Measurements from ENCODE around the gene KCNT1.

DNA sequence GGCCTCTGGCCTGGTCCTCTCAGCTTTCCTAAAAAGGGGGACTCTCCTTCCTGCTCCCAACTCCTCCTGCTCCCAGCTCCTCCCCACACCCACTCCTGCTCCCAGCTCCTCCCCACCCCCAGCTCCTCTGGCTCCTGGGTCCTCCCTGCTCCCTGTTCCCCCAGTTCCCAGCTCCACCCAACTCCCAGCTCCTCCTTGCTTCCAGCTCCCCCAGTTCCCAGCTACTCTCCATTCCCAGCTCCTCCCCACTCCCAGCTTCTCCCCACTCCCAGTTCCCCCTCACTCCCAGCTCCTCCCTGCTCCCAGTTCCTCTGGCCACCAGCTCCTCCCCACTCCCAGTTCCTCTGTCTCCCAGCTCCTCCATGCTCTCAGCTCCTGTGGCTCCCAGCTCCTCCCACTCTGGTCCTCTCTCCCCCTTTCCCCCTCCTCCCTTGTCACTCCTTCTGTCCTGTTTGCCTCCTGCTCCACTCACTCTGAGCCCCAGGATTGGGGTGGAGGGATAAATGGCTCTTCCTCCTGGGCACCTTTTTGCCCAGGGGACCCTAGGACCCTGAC is 75.7 kb downstream of the KCNT1 start:
- no peak for TF ChIP-seq POLR2A (IDR thresholded peaks at IDR 0.05)
- TF ChIP-seq, protein P1, sequence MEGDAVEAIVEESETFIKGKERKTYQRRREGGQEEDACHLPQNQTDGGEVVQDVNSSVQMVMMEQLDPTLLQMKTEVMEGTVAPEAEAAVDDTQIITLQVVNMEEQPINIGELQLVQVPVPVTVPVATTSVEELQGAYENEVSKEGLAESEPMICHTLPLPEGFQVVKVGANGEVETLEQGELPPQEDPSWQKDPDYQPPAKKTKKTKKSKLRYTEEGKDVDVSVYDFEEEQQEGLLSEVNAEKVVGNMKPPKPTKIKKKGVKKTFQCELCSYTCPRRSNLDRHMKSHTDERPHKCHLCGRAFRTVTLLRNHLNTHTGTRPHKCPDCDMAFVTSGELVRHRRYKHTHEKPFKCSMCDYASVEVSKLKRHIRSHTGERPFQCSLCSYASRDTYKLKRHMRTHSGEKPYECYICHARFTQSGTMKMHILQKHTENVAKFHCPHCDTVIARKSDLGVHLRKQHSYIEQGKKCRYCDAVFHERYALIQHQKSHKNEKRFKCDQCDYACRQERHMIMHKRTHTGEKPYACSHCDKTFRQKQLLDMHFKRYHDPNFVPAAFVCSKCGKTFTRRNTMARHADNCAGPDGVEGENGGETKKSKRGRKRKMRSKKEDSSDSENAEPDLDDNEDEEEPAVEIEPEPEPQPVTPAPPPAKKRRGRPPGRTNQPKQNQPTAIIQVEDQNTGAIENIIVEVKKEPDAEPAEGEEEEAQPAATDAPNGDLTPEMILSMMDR (IDR thresholded peaks at IDR 0.05) = no peak

Data from uterus (tissue), 2 donors.